ENCODE results near the gene PC.

PC gene

GRCh38 chr11:66855574-66856495 is 102.3 kb downstream of the PC start:
- peak; percentile 92 for DNase-seq (ENCODE audit: low spot score)

DNA sequence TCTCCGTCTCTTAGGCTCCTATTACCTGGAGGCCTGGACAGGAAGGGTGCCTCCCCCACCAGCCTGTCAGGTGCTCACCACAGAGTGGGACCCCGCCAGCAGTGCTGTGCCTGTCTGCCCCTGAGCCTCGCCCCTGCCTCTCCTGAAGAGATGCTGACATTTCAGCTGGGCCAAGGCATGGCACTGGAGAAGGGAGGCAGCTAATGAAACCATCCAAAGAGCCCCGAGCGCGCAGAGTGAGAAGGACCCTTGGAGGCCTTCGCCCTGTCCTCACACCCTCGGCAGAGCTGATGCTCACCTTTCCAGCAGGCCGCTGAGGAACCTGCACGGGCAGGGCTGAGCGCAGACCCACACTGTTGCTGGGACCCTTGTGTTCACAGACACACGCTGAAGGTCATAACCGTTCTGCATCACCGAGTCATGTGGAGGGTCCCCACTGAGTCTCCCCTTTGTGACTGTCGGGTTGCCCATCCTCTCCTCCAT is 103.4 kb downstream of the PC start:
- DNase-seq (ENCODE audit: low spot score): no peak

GRCh38 chr11:66854231-66854661 is 103.9 kb downstream of the PC start:
- DNase-seq (ENCODE audit: low spot score): no peak

GRCh38 chr11:66853242-66854229 is 104.6 kb downstream of the PC start:
- DNase-seq (ENCODE audit: low spot score): no peak

GRCh38 chr11:66852466-66853241 is 105.5 kb downstream of the PC start:
- DNase-seq (ENCODE audit: low spot score): no peak

- no peak for DNase-seq (ENCODE audit: low spot score)
Observed at GRCh38 chr11:66851698-66852465, 106.3 kb downstream of the PC start.

DNA sequence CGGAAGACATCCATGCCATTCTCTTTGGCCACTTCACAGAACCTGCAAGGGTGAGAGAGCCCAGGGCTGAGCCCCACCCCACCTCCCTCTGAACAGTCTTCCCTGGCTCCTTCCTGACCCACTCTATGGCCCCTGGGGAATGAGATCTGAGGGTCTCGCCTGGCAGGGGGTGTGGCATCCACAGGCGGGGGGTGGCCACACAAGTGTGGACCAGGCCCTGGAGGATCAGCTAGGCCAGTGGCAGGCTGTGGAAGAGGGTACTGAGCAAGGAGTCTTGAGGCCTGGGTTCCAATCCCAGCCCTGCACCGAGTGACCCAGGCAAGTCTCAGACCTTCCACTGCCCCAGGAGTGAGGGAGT is 107.0 kb downstream of the PC start:
- DNase-seq (ENCODE audit: low spot score): no peak

- DNase-seq (ENCODE audit: low spot score): no peak
Observed at GRCh38 chr11:66850588-66851238, 107.5 kb downstream of the PC start.

DNA sequence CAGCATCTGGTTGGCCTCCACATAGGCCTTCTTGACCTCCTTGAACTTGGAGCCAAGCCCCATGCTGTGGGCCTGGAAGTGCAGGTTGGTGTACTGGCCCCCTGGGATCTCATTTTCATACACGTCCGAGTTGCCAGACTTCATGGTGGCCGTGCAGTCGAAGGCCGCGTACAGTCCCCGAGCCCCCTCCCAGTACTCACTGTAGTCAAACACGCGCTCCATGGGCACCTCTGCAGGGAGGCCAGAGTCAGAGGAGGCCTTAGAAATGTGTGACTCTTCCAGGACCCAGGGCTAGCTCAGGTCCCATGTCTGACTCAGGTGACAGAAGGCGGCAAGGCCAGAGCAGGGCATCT is 108.0 kb downstream of the PC start:
- DNase-seq (ENCODE audit: low spot score): no peak

DNA sequence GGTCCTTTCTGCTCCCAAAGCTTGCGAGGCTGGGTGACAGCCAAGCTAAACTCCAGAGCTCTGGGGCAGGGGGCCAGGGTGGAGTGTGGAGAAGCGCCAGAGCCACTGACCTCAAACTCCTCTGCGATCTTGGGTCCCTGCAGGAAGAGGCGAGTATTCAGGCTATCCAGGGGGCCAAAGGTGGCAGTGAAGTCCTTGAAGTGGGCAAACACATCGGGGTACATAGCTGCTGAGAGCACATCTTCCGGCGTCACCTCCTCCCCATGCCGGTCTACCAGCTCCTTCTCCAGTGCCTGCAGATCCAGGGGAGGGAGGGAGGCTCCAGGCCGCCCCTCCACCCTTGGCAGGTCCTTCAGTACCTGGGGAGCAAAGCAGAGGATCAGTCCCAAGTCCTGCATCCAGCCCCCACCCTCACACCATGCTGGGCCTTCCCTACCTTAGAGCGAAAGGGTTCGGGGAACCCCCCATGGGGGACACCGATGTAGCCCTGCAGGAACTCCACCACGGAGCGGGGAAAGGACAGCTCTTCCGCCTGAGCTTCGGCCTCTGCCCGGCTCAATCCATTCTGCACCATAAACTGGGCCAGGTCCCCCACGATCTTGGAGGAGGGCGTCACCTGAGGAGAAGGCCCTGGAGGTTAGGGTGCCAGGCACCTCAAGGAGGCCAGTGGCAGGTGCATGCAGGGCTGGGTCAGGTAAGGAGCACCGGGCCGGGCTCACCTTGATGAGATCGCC is 108.5 kb downstream of the PC start:
- no peak for DNase-seq (ENCODE audit: low spot score)

- no peak for DNase-seq (ENCODE audit: low spot score)
Observed at GRCh38 chr11:66848671-66849500, 109.3 kb downstream of the PC start.

- no peak for DNase-seq (ENCODE audit: low spot score)
Observed at GRCh38 chr11:66847461-66848232, 110.5 kb downstream of the PC start.

GRCh38 chr11:66846671-66847091 is 111.5 kb downstream of the PC start:
- no peak for DNase-seq (ENCODE audit: low spot score)

- DNase-seq (ENCODE audit: low spot score): no peak
Observed at GRCh38 chr11:66845876-66846212, 112.3 kb downstream of the PC start.

DNA sequence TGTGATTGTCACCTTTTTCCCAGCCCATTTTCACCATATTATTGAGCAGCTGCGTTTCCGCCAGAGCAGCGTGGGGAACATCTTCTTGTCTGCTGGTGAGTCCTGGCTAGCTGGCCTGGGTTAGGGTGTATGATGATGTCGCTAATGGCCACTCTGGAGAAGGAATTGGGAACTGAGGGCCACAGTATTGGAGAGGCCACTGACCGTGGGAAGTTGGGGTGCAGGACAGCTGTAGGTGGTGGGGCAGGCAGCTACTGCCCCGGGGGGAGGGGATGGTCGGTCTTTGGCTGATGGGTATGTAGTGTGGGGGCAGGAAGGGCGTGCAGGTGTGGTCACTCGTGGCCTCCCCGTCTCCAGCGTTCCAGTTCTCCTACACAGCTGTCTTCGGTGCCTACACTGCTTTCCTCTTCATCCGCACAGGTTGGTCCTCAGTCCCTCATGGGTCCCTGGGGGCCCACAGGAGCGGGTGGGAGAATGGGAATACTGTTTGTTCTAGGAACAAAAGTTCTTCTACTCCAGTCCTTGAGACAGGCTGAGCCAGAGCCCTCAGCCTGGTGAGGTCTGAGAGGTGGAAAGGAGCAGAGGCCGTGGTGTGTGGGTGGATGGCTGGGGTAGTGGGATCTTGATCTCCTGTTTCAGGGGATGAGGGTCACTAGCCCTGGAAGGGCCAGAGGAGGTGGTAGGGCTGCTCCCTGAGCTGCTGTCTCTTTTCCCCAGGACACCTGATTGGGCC is 112.9 kb downstream of the PC start:
- no peak for DNase-seq (ENCODE audit: low spot score)

GRCh38 chr11:66844496-66845142 is 113.6 kb downstream of the PC start:
- no peak for DNase-seq (ENCODE audit: low spot score)

Measured in putamen (tissue), 1 donor.